ENCODE measurements around the gene RINL. TPM values are rescaled to one million over a fixed set of nuclear protein-coding genes. Genes with fewer than 3 reads are reported as not detected.

RINL gene
- total and polyA plus RNA-seq, 2 of the 8 experiments (the other 6 are each of a cell fraction or from before 2014, with no cell fraction given), result 11.1 to 11.9 TPM

DNA sequence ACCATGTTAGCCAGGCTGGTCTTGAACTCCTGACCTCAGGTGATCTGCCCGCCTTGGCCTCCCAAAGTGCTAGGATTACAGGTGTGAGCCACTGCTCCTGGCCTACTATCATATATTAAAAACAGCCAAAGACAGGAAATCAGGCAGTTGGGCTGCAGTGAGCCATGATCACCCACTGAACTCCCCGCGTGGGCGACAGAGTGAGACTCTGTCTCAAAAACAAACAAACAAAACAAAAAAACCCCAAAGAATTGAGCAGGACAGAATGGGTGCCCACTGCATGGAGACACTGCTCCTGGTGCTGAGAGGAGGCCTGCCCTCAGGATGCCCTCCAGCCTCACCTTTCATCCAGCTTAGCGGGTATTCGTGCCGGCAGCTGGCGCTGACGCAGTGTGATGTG, 5.2 kb upstream of the RINL start:
- Histone ChIP-seq H3K27me3 (replicated peaks in 1 of 4; ENCODE audit: control insufficient read depth in 3 of 4, extremely low read depth in 1 of 4, insufficient read depth in 3 of 4, low read length in 3 of 4) (no peaks in the 10 kb centered on the region), H3K23ac (ENCODE audit: insufficient read length) (no peak overlapping the region), H3K18ac (ENCODE audit: extremely low read depth, low read length) (no peak overlapping the region), H4K8ac (ENCODE audit: extremely low read depth, insufficient read depth, low read length) (no peak overlapping the region), H2BK15ac (ENCODE audit: low read length) (peak overlapping the region; percentile 72; the same call in 1 of the 2 replicates), H3K14ac (ENCODE audit: insufficient read length) (no peak overlapping the region), H4K91ac (replicated peaks; ENCODE audit: insufficient read length, low read length) (no peak overlapping the region), H3K79me1 (ENCODE audit: low read depth, low read length) (no peaks in the 10 kb centered on the region), H3K23me2 (ENCODE audit: low read depth, low read length) (no peaks in the 10 kb centered on the region), H3K9me3 (ENCODE audit: insufficient read depth in 2 of 2, low read depth in 1 of 2, low read length in 1 of 2) (no peaks in the 10 kb centered on the region), H2BK120ac (replicated peaks; ENCODE audit: low read depth, low read length) (no peak overlapping the region), H2BK5ac (ENCODE audit: low read depth, low read length) (no peak overlapping the region), H3K4me1 (replicated peaks in 1 of 4; ENCODE audit: control insufficient read depth in 3 of 4, insufficient read depth in 4 of 4, low read length in 3 of 4) (peaks cover 0 to 3% (median under 1%) of the 10 kb centered on the region in 4 experiments; a peak in 5 of 7 replicates), H3K9ac (replicated peaks in 1 of 4; ENCODE audit: extremely low read depth in 1 of 4, low read depth in 3 of 4, low read length in 3 of 4) (no peak overlapping the region), H4K20me1 (replicated peaks in 1 of 2; ENCODE audit: control insufficient read depth in 1 of 2, insufficient read depth in 2 of 2, low read length in 2 of 2) (no peaks in the 10 kb centered on the region), H3K4me3 (ENCODE audit: extremely low read depth in 1 of 4, insufficient read depth in 2 of 4, low read depth in 3 of 4, low read length in 4 of 4) (no peak overlapping the region), H3K27ac (ENCODE audit: low read depth, low read length) (no peak overlapping the region), H4K5ac (ENCODE audit: insufficient read length, low read depth, low read length) (no peak overlapping the region), H3K36me3 (ENCODE audit: control insufficient read depth in 2 of 4, insufficient read depth in 4 of 4, low read length in 3 of 4) (no peaks in the 10 kb centered on the region), H3K4me2 (ENCODE audit: insufficient read depth in 1 of 2, low read depth in 2 of 2, low read length in 2 of 2) (no peak overlapping the region), H2AK5ac (ENCODE audit: low read depth, low read length) (no peak overlapping the region), H3K4ac (replicated peaks; ENCODE audit: insufficient read length, low read depth, low read length) (peak overlapping the region; percentile 78), H3K79me2 (ENCODE audit: control insufficient read depth in 1 of 2, insufficient read depth in 2 of 2, low read length in 2 of 2) (no peaks in the 10 kb centered on the region), H3K56ac (replicated peaks; ENCODE audit: insufficient read length, low read depth, low read length) (no peak overlapping the region), H2AFZ (ENCODE audit: low read length) (no peak overlapping the region), H2BK20ac (ENCODE audit: low read length) (no peak overlapping the region), H2BK12ac (ENCODE audit: low read depth, low read length) (no peak overlapping the region)
- ChIA-PET POLR2A (ENCODE audit: partially characterized antibody) (interaction anchor here (0.6 to 0.9 kb wide), 2 partner anchors 17 to 164 kb away, joined by 4 to 5 read pairs; partner anchors contain the start of gene NFKBIB), CTCF (ENCODE audit: partially characterized antibody) (interaction anchor here (0.7 to 1.8 kb wide), 5 partner anchors 11 to 50 kb away, joined by 3 to 8 read pairs (median 5); no protein-coding TSS in a partner anchor)
- 92% methylated on average over 9 of the region's 9 CpGs; no CpG with 5 or more reads in 1 of the 2 experiments for WGBS, 2 experiments (ENCODE audit: extremely low coverage in 1 of 2, insufficient coverage in 1 of 2, insufficient read length in 1 of 2, insufficient replicate concordance in 2 of 2, low coverage in 1 of 2, low lambda C conversion rate in 2 of 2, missing lambda C conversion rate in 1 of 2)
- no peak for DNase-seq (ENCODE audit: low read depth in 1 of 2, low spot score in 2 of 2)
- no peak for FAIRE-seq
- TF ChIP-seq SIN3A (conservative IDR thresholded peaks at IDR 0.05 in 1 of 2, IDR thresholded peaks at IDR 0.05 in 1 of 2; ENCODE audit: low read depth in 1 of 2, low read length in 2 of 2) (no peak), EGR1 (IDR thresholded peaks at IDR 0.05; ENCODE audit: borderline replicate concordance, low read depth, low read length) (no peak), TEAD4 (IDR thresholded peaks at IDR 0.05; ENCODE audit: low read depth, low read length) (no peak), GTF2F1 (IDR thresholded peaks at IDR 0.05; ENCODE audit: borderline replicate concordance, low read depth, low read length) (no peak), CEBPB (IDR thresholded peaks at IDR 0.05; ENCODE audit: low read depth, low read length) (no peak), ASH2L (IDR thresholded peaks at IDR 0.05; ENCODE audit: low read length) (no peak)

Data from H1 (cell line).